HepG2 (cell line): ENCODE data around the gene AGBL1. TPM values are rescaled to one million over a fixed set of nuclear protein-coding genes. Genes with fewer than 3 reads are reported as not detected.

Experiments
- ATAC-seq: fragments of 200-7000 bp; cut with Tn5 transposase; 3 replicates; pipeline ENCODE4 v1.9.1; 2020; ENCODE audit warnings: mild to moderate bottlenecking, moderate library complexity
- BruUV-seq: library from RNA; stranded (reverse); fragments of 400-500 nt; replicated peaks from 2 replicates; lab custom pipeline; 2021; lab: Mats Ljungman, UMichigan
- CTCF ChIA-PET: fragments of 300-600 bp; formaldehyde crosslinking; extraction: SDS; loops from one replicate; lab custom pipeline; 2021; ENCODE audit warnings: low total read pairs, inconsistent platforms, low intra/inter-chr PET ratio; lab: Yijun Ruan, JAX
- POLR2A ChIA-PET: fragments of 350-600 bp; sonication (Branson Sonifier 250); formaldehyde crosslinking; loops from one replicate; lab custom pipeline; 2020; ENCODE audit warnings: antibody characterized with exemption, inconsistent platforms; lab: Yijun Ruan, JAX
- DNase-seq: peaks from one replicate; pipeline ENCODE4 v3.0.0-alpha.2; 2015; ENCODE audit warnings: low spot score
- FAIRE-seq: peaks from 3 replicates; lab custom pipeline; 2011; peaks lifted over from hg19 to GRCh38; lab: Jason Lieb, UNC
- H2AFZ ChIP-seq: one replicate; pipeline ENCODE4 v1.6.1; 2011; ENCODE audit warnings: low read length, inconsistent platforms
- H3K27ac ChIP-seq: fragments of 300-600 bp; 3 replicates; pipeline ENCODE4 v1.8.0; 2011; ENCODE audit warnings: mixed run types, mild to moderate bottlenecking, mixed read lengths, low read length, inconsistent platforms; ENCODE audit not compliant: insufficient read depth; ENCODE audit errors: extremely low read length
- H3K27me3 ChIP-seq, 2 experiments: fragments of 200-600 bp in 1 of 2; 2 replicates in 1 of 2; 3 replicates in 1 of 2; pipeline versions ENCODE4 v1.6.0 to v1.8.0; 2011; ENCODE audit warnings: low read length in 2 of 2, mild to moderate bottlenecking in 2 of 2, moderate library complexity in 2 of 2, inconsistent platforms in 1 of 2; ENCODE audit not compliant: insufficient read depth in 2 of 2, control insufficient read depth in 1 of 2
- H3K36me3 ChIP-seq, 2 experiments: fragments of 200-600 bp in 1 of 2; replicated peaks in 1 of 2; 2 replicates in 1 of 2; 3 replicates in 1 of 2; pipeline versions ENCODE4 v1.5.1 to v1.8.0; 2011; ENCODE audit warnings: low read length in 2 of 2, inconsistent platforms in 1 of 2; ENCODE audit not compliant: insufficient read depth in 2 of 2, control insufficient read depth in 1 of 2
- H3K4me1 ChIP-seq: 2 replicates; pipeline ENCODE4 v1.5.1; 2012; ENCODE audit warnings: low read length, inconsistent platforms; ENCODE audit not compliant: insufficient read depth
- H3K4me2 ChIP-seq: 2 replicates; pipeline ENCODE4 v1.6.0; 2011; ENCODE audit warnings: low read depth, low read length, inconsistent platforms
- H3K4me3 ChIP-seq, 3 experiments: fragments of 200-600 bp in 1 of 3; sonication (generic), shearing (Covaris generic) in 1 of 3; replicated peaks in 1 of 3; 2 replicates each; pipeline ENCODE4 v1.5.1; 2011 to 2016; ENCODE audit warnings: low read length in 3 of 3, inconsistent platforms in 2 of 3, low read depth in 2 of 3, mild to moderate bottlenecking in 2 of 3, control low read depth in 1 of 3, mixed read lengths in 1 of 3; ENCODE audit not compliant: insufficient read depth in 1 of 3
- H3K79me2 ChIP-seq: one replicate; pipeline ENCODE4 v1.6.1; 2011; ENCODE audit warnings: low read length, inconsistent platforms; ENCODE audit not compliant: insufficient read depth
- H3K9ac ChIP-seq: 2 replicates; pipeline ENCODE4 v1.6.0; 2011; ENCODE audit warnings: mild to moderate bottlenecking, low read depth, low read length, inconsistent platforms; ENCODE audit not compliant: insufficient read depth
- H3K9me3 ChIP-seq: 2 replicates; pipeline ENCODE4 v1.5.1; 2012; ENCODE audit warnings: mild to moderate bottlenecking, low read length
- H4K20me1 ChIP-seq: 2 replicates; pipeline ENCODE4 v1.6.0; 2011; ENCODE audit warnings: inconsistent platforms, mild to moderate bottlenecking, low read length, moderate library complexity; ENCODE audit not compliant: insufficient read depth
- FOXO1 ChIP-seq: sonication (generic); formaldehyde crosslinking; IDR thresholded peaks from 2 replicates; pipeline ENCODE4 v1.4.0; 2020; ENCODE audit warnings: missing genetic modification reagents
- GPBP1L1 ChIP-seq: sonication (generic); formaldehyde crosslinking; IDR thresholded peaks from 2 replicates; pipeline ENCODE4 v1.5.0; 2020; ENCODE audit warnings: mild to moderate bottlenecking, missing genetic modification reagents
- RERE ChIP-seq: IDR thresholded peaks from 2 replicates; pipeline ENCODE4 v1.6.1; 2016; ENCODE audit warnings: low read depth, missing genetic modification reagents, missing compliant biosample characterization
- U2AF2 ChIP-seq: fragments of 200-400 bp; formaldehyde crosslinking; IDR thresholded peaks from 2 replicates; pipeline ENCODE4 v1.6.1; 2017; ENCODE audit warnings: low read depth, mild to moderate bottlenecking, low read length
- ZMAT3 ChIP-seq: sonication (generic); formaldehyde crosslinking; conservative IDR thresholded peaks from 2 replicates; pipeline ENCODE4 v1.7.0; 2021; ENCODE audit warnings: missing genetic modification reagents
- ZNF12 ChIP-seq: sonication (generic); formaldehyde crosslinking; IDR thresholded peaks from 2 replicates; pipeline ENCODE4 v1.5.0; 2020; ENCODE audit warnings: missing genetic modification reagents
- ZNF256 ChIP-seq: sonication (generic); formaldehyde crosslinking; conservative IDR thresholded peaks from 2 replicates; pipeline ENCODE4 v1.4.0; 2020; ENCODE audit warnings: missing genetic modification reagents
- ZNF260 ChIP-seq: sonication (generic); formaldehyde crosslinking; IDR thresholded peaks from 2 replicates; pipeline ENCODE4 v1.4.0; 2020; ENCODE audit warnings: missing genetic modification reagents, low read depth, mild to moderate bottlenecking, borderline replicate concordance
- ZNF530 ChIP-seq: sonication (generic); formaldehyde crosslinking; IDR thresholded peaks from 2 replicates; pipeline ENCODE4 v1.5.0; 2020; ENCODE audit warnings: low read depth, mild to moderate bottlenecking, missing genetic modification reagents
- ZNF605 ChIP-seq: sonication (generic); formaldehyde crosslinking; IDR thresholded peaks from 2 replicates; pipeline ENCODE4 v1.8.0; 2022; ENCODE audit warnings: mild to moderate bottlenecking, missing genetic modification reagents
- WGBS: methylation state at CpG from one replicate; pipeline ENCODE4 v1.1.6; 2017; ENCODE audit warnings: low lambda C conversion rate; 5-methylcytosine and 5-hydroxymethylcytosine counted together
- in situ Hi-C: cut with HindIII; loops from 2 replicates; pipeline ENCODE4 v1.10.0; 2017; ENCODE audit warnings: low pct_unique_long_range_greater_than_20kb; ENCODE audit not compliant: extremely low pct_ligation_motif_present
- intact Hi-C: fragments of 100-400 bp; cut with micrococcal nuclease; formaldehyde crosslinking; loops from one replicate; pipeline ENCODE4 v1.10.0; 2022; ENCODE audit not compliant: unreplicated experiment
- polyA plus RNA-seq, 8 experiments: library from polyadenylated mRNA; depleted of rRNA in 3 of 8; stranded (reverse) in 7 of 8; unstranded in 1 of 8; fragments of >200 nt; fragmentation: Illumina TruSeq in 4 of 8; extraction: Trizol in 4 of 8; gene quantifications; 2 replicates each; pipeline versions ENCODE4 v1.2.1 to v1.2.3, GENCODE V29; 2011 to 2016; ENCODE audit warnings: low read depth in 4 of 8, missing spikeins in 1 of 8, mixed read lengths in 1 of 8; ENCODE audit not compliant: insufficient read depth in 1 of 8
- total RNA-seq, 5 experiments: library from RNA; depleted of rRNA; stranded (reverse); fragments of >200 nt; fragmentation: Illumina TruSeq; extraction: Trizol; gene quantifications; 2 replicates each; pipeline ENCODE4 v1.2.3, GENCODE V29; 2016; ENCODE audit warnings: low read depth in 1 of 5
- TF ChIP-seq, protein P1 (sequence below): sonication (generic); formaldehyde crosslinking; IDR thresholded peaks from 2 replicates; pipeline ENCODE4 v1.5.0; 2020; ENCODE audit warnings: mild to moderate bottlenecking, missing genetic modification reagents, borderline replicate concordance
- TF ChIP-seq, protein P2 (sequence below): sonication (generic); formaldehyde crosslinking; IDR thresholded peaks from 2 replicates; pipeline ENCODE4 v1.8.0; 2022; ENCODE audit warnings: missing genetic modification reagents, mild to moderate bottlenecking, inconsistent platforms, borderline replicate concordance

The AGBL1 gene
- total and polyA plus RNA-seq, 2 of the 13 experiments (the other 11 are each of a cell fraction or from before 2014, with no cell fraction given), result 0.01 TPM; not detected in 1

DNA sequence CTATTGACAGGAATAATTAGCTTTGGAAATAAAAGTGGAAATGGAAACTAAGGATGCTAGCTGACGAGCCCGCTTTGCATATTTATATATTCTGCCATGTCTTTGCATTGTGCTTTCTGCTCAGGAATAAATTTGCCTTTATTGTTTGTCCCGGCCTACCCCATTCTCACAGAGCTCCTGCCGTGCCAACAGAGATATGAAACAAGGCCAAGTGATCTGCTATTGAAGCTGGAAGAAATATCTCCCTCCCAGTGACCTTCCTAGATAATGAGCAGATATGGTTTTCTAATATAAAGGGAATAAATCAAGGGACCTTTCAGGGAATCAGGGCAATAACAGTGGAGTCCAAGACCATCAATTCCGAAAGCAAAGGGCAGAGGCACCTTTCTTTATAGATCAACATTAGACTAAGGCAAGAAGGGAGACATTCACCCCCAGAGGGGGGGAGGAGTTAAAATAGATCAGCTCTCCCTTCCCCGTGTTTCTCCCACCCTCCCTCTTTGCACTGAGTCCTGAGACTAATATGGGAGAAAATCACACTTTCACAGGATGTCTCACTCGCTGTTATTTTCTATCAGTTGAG is 664.6 kb downstream of the AGBL1 start:
- Histone ChIP-seq H3K4me3 (no peak overlapping the region), H3K4me2 (no peak overlapping the region), H4K20me1 (no peaks in the 10 kb centered on the region), H3K9ac (no peak overlapping the region), H3K36me3 (no peaks in the 10 kb centered on the region), H3K27me3 (no peaks in the 10 kb centered on the region), H2AFZ (no peak overlapping the region), H3K9me3 (peaks cover 13% of the 10 kb centered on the region; the same call in 1 of the 2 replicates), H3K79me2 (no peaks in the 10 kb centered on the region), H3K4me1 (no peaks in the 10 kb centered on the region), H3K27ac (no peak overlapping the region)
- in situ Hi-C loops (loop anchor here (10.0 kb wide), 1 partner anchor 879 kb away; no protein-coding TSS in a partner anchor), intact Hi-C loops (no loop called here)
- FAIRE-seq (no peak), DNase-seq (no peak), ATAC-seq (no peak)
- CTCF ChIA-PET, result no interaction called here
- POLR2A ChIA-PET, result no interaction called here
- WGBS, result 2% methylated on average over 7 of the region's 7 CpGs
- no TSS peak for BruUV-seq
- TF ChIP-seq ZNF256 (CRISPR knock-in tag) (no peak), FOXO1 (CRISPR knock-in tag) (no peak), U2AF2 (no peak), ZNF12 (CRISPR knock-in tag) (no peak), ZNF530 (CRISPR knock-in tag) (no peak), RERE (CRISPR knock-in tag) (no peak), ZNF260 (CRISPR knock-in tag) (no peak), ZNF605 (CRISPR knock-in tag) (no peak), GPBP1L1 (no peak), ZMAT3 (no peak)
- TF ChIP-seq, protein P1, sequence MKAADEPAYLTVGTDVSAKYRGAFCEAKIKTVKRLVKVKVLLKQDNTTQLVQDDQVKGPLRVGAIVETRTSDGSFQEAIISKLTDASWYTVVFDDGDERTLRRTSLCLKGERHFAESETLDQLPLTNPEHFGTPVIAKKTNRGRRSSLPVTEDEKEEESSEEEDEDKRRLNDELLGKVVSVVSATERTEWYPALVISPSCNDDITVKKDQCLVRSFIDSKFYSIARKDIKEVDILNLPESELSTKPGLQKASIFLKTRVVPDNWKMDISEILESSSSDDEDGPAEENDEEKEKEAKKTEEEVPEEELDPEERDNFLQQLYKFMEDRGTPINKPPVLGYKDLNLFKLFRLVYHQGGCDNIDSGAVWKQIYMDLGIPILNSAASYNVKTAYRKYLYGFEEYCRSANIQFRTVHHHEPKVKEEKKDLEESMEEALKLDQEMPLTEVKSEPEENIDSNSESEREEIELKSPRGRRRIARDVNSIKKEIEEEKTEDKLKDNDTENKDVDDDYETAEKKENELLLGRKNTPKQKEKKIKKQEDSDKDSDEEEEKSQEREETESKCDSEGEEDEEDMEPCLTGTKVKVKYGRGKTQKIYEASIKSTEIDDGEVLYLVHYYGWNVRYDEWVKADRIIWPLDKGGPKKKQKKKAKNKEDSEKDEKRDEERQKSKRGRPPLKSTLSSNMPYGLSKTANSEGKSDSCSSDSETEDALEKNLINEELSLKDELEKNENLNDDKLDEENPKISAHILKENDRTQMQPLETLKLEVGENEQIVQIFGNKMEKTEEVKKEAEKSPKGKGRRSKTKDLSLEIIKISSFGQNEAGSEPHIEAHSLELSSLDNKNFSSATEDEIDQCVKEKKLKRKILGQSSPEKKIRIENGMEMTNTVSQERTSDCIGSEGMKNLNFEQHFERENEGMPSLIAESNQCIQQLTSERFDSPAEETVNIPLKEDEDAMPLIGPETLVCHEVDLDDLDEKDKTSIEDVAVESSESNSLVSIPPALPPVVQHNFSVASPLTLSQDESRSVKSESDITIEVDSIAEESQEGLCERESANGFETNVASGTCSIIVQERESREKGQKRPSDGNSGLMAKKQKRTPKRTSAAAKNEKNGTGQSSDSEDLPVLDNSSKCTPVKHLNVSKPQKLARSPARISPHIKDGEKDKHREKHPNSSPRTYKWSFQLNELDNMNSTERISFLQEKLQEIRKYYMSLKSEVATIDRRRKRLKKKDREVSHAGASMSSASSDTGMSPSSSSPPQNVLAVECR, result no peak
- TF ChIP-seq, protein P2, sequence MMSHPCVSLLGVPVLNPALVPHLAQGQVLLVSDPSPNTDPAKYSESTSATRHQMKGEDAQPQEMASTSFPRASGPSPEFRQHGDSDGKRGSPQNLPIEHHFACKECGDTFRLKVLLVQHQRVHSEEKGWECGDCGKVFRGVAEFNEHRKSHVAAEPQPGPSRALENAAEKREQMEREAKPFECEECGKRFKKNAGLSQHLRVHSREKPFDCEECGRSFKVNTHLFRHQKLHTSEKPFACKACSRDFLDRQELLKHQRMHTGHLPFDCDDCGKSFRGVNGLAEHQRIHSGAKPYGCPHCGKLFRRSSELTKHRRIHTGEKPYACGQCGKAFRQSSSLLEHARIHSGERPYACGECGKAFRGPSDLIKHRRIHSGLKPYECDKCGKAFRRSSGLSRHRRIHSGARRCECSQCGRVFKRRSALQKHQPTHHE (CRISPR knock-in tag), result no peak
